NK-92 (cell line): ENCODE data around the gene MARCHF2.
"Not testable (repeated sequence)": the region's sequence is repeated elsewhere in the genome, so short reads cannot be mapped to it uniquely, and the experiment has no call there.

Experiments used
- DNase-seq: peaks from one replicate; lab custom pipeline; 2025; ENCODE audit not compliant: unreplicated experiment; lab: John Stamatoyannopoulos, UW

Gene MARCHF2

GRCh38 chr19:8404391-8405151 lies 8.5 kb upstream of the MARCHF2 start:
- DNase-seq: no peak

DNA sequence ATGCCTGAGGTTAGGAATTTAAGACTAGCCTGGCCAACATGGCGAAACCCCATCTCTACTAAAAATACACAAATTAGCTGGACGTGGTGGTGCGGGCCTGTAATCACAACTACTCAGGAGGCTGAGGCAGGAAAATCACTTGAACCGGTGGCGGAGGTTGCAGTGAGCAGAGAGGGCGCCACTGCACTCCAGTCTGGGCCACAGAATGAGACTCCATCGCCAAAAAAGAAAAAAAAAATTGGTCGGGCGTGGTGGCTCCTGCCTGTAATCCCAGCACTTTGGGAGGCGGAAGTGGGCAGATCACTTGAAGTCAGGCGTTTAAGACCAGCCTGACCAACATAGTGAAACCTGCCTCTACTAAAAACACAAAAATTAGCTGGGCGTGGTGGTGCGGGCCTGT lies 2.4 kb upstream of the MARCHF2 start:
- DNase-seq: not testable (repeated sequence)

DNA sequence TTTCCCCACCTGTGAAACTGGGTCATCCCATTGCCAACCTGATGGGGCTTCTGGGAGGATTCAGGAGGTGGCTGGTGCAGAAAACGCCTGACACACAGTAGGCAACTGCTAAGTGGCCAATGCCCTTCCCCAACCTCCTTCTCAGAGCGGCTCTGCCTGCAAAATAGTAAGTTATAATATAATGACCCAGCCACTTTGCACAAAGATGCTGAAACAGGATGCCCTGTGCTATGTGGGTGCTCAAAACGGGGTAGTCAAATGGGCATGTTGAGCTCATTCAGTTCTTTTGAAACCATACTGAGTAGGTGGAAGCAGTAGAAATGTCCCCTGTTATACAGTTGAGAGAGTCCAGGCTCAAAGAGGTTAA lies 507 bp downstream of the MARCHF2 start:
- DNase-seq: no peak

DNA sequence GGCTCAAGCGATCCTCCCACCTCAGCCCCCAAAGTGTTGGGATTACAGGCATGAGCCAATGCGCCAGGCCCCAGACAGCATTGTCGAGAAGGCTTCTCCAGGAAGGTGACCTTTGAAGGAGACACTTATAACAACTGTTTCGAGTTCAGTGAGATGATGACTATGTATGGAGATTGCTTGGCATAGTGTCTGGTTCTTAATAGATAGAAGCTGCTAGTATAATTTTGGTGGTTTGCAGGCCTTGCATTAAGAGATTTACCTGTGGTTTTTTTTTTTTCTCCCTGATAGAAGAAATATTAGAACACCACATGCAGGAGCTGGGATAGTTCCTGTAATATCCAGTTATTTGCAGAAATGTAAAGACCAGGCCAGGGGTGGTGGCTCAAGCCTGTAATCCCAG lies 3.7 kb downstream of the MARCHF2 start:
- no peak for DNase-seq

GRCh38 chr19:8421484-8422461 lies 8.7 kb downstream of the MARCHF2 start:
- no peak for DNase-seq

- no peak for DNase-seq
Measured at GRCh38 chr19:8423817-8424223, 10.7 kb downstream of the MARCHF2 start.

DNA sequence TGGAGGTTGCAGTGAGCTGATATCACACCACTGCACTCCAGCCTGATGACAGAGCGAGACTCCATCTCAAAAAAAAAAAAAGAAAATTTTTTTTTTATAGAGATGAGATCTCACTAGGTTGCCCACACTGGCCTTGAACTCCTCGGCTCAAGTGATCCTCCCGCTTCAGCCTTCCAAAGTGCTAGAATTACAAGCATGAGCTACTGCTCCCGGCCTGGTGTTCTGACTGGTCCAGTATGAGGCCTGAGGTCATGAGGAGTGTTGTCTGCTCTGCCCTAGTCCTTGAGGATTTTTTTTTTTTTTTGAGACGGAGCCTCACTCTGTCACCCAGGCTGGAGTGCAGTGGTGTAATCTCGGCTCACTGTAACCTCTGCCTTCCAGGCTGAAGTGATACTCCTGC lies 12.2 kb downstream of the MARCHF2 start:
- DNase-seq: not testable (repeated sequence)

GRCh38 chr19:8426283-8426682 lies 13.2 kb downstream of the MARCHF2 start:
- no peak for DNase-seq

DNA sequence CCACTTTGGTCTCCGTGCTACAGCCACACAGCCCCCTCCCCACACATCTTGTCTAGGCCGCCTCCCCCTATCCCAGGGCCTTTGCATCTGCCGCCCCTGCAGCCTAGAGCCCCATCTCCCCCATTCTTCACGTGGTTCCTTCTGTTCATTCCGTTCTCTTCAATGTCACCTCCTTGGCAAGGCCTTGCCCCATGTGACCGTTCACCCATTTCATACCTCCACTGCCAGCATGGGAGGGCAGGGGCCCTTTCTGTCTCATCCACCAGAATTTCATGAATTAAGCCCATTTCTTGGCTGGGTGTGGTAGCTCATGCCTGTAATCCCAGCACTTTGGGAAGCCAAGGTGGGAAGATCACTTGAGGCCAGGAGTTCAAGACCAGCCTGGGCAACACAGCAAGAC lies 15.9 kb downstream of the MARCHF2 start:
- DNase-seq: no peak

DNA sequence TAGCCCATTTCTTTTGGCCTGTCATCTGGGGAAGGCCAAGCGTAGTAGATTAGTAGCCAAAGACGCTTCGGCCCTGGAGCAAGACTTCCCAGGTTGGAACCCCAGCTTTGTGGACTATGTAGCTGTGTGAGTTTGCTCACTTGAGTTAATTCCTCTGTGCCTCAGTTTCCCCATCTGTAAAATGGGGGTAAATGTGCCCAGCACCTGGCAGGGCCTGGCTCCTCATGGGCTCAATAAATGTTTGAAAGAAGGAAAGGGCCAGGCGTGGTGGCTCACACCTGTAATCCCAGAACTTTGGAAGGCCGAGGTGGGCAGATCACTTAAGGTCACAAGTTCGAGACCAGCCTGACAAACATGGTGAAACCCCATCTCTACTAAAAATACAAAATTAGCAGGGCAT lies 16.7 kb downstream of the MARCHF2 start:
- no peak for DNase-seq

- DNase-seq: no peak
Measured at GRCh38 chr19:8430650-8431049, 17.5 kb downstream of the MARCHF2 start.

DNA sequence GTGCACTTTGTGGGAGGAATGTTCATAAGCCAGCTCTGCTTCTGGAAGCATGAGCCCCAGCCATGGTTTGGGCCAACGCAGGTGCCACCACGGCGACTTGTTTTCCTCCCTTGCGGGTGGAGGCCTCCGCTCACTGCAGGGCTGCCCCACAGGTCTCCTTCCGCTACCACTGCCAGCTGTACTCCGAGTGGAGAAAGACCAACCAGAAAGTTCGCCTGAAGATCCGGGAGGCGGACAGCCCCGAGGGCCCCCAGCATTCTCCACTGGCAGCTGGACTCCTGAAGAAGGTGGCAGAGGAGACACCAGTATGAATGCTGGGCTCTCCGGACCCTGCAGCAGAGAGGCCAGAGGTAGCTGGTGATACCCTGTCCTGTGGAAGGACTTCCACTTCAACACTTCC lies 25.1 kb downstream of the MARCHF2 start:
- DNase-seq: no peak

GRCh38 chr19:8441725-8442544 lies 28.8 kb downstream of the MARCHF2 start:
- no peak for DNase-seq

- not testable (repeated sequence) for DNase-seq
Measured at GRCh38 chr19:8444140-8444676, 31.1 kb downstream of the MARCHF2 start.

DNA sequence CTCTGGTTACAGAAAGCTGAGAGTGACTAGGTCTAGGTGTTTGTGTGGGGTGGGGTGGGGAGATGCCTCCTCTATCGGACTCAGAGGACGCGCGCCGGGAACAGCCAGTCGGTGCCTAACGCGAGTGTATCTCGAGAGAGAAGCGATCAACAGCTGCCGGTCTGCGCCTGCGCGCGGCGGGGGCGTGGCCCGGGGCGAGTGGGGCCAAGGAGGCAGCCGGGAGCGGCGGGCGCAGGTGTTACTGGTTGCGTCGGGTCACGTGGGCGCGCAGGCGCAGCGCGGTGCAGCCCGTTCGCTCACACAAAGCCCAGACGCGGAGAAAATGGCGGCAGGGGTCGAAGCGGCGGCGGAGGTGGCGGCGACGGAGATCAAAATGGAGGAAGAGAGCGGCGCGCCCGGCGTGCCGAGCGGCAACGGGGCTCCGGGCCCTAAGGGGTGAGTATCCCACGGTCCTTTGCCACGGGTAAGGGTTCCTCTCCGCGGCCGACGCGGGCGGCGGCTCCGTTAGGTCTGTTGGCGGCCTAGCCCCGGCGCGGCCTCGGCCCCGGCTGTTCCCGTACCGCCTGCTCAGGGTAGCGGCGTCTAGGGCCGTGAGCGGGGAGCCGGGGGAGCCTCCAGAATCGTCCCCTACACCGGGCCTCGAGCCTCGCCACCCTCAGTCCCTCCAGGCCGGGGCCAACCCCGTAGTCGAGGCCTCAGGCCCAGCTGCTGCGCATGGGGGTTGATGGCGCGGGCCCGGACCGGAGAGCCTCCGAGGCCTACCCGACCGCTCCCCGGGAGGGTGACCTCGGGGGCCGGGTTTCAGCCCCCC lies 31.8 kb downstream of the MARCHF2 start, which contains the start of gene HNRNPM:
TSS of gene HNRNPM (plus strand) at position 299 of the 811 bp plus-strand sequence. CDS start at position 323, 24 bp downstream.
- peak; percentile 97 for DNase-seq

DNA sequence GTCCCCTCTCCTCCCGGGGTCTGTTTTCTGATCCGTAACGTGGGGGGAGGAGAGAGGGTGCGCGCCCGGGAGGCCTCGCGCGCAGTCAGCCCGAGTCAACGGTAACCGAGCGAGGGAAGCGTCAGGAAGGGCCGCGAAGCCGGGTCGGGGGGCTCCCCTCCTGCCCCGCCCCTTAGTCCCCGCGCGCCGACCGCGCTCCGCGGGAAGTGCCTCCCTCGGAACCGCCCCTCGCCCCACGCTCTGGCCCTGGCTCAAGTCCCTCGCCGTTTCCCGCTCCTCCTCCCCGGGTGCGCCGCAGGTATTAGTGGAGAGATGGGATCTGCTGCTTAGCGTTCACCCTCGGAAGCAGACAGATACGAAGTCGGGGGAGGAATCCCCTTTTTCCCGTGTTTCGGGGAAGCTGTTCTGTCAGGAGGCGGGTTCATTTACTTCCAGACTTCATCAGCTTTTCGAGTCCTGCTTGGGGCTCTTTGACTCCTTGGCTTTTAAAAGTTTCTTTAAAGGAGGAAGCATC lies 32.4 kb downstream of the MARCHF2 start:
- DNase-seq: no peak

- no peak for DNase-seq
Measured at GRCh38 chr19:8446061-8446709, 33.1 kb downstream of the MARCHF2 start.

- DNase-seq: no peak
Measured at GRCh38 chr19:8449830-8450229, 36.7 kb downstream of the MARCHF2 start.

DNA sequence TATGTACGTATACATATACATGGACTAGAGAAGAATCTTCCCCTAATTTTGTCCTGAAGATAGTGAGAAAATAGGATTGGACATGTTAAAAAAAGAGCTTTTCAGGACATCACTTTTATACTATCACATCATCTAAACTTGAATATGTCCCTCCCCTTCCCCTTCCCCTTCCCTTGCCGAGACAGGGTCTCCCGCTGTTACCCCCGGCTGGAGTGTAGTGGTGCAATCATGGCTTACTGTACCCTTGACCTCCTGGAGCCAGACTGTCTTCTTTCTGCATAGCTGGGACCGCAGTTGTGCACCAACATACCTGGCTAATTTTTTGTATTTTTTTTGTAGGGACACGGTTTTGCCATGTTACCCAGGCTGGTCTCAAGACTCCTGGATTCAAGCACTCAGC lies 38.3 kb downstream of the MARCHF2 start:
- no peak for DNase-seq
